Fibroblast of peridontal ligament (primary cell): ENCODE results near the gene LFNG.

ENCODE experiments used
- DNase-seq: peaks from one replicate; pipeline ENCODE4 v3.0.0-alpha.2; 2010; ENCODE audit errors: extremely low read depth

Gene LFNG

GRCh38 chr7:2570021-2570420 is 50.4 kb downstream of the LFNG start:
- no peak for DNase-seq

GRCh38 chr7:2571409-2571808 is 51.8 kb downstream of the LFNG start:
- no peak for DNase-seq

GRCh38 chr7:2572101-2572842 is 52.7 kb downstream of the LFNG start:
- DNase-seq, result peak; percentile 9

- no peak for DNase-seq
These were observed 54.2 kb downstream of the LFNG start for GRCh38 chr7:2573761-2574160.

GRCh38 chr7:2575046-2575732 is 55.6 kb downstream of the LFNG start:
- no peak for DNase-seq

- peak; percentile 4 for DNase-seq
These were observed 56.3 kb downstream of the LFNG start for GRCh38 chr7:2575733-2576340.

GRCh38 chr7:2576742-2577491 is 57.3 kb downstream of the LFNG start:
- no peak for DNase-seq
